GM06990 (cell line): ENCODE measurements around the gene IMPG2.
A peak's percentile ranks its signal among the peaks of the same experiment; 100 is the strongest.
"Not testable (repeated sequence)": the region's sequence is repeated elsewhere in the genome, so short reads cannot be mapped to it uniquely, and the experiment has no call there.

Experiments
- DNase-seq: peaks from one replicate; pipeline ENCODE4 v3.0.0-alpha.2; 2011; ENCODE audit not compliant: insufficient read length; ENCODE audit errors: extremely low read depth
- H3K27me3 ChIP-seq: replicated peaks from 2 replicates; pipeline ENCODE4 v1.6.0; 2011; ENCODE audit warnings: low read length; ENCODE audit not compliant: control insufficient read depth, insufficient read depth
- H3K36me3 ChIP-seq: 2 replicates; pipeline ENCODE4 v1.5.1; 2011; ENCODE audit warnings: low read length; ENCODE audit not compliant: control insufficient read depth, insufficient read depth
- H3K4me3 ChIP-seq: replicated peaks from 2 replicates; pipeline ENCODE4 v1.5.1; 2011; ENCODE audit warnings: low read depth, mild to moderate bottlenecking, control low read depth, low read length
- CTCF ChIP-seq: IDR thresholded peaks from 2 replicates; pipeline ENCODE4 v1.5.1; 2011; ENCODE audit warnings: low read length, control low read depth, mild to moderate bottlenecking, inconsistent platforms; ENCODE audit not compliant: insufficient read depth, poor library complexity, severe bottlenecking

Gene IMPG2

GRCh38 chr3:101310978-101311375, 9.4 kb downstream of the IMPG2 start:
- DNase-seq, result no peak
- TF ChIP-seq CTCF, result no peak
- H3K36me3 ChIP-seq, result no peaks in the 10 kb centered on the region
- H3K4me3 ChIP-seq, result no peak overlapping the region
- no peaks in the 10 kb centered on the region for H3K27me3 ChIP-seq

GRCh38 chr3:101308147-101308772, 12.1 kb downstream of the IMPG2 start:
- DNase-seq, result peak; percentile 3

GRCh38 chr3:101303836-101304235, 16.5 kb downstream of the IMPG2 start:
- no peak for DNase-seq
- H3K27me3 ChIP-seq, result no peaks in the 10 kb centered on the region

More at GRCh38 chr3:101308147-101308772, 12.1 kb downstream of the IMPG2 start:
- H3K4me3 ChIP-seq, H3K27me3 ChIP-seq, H3K36me3 ChIP-seq: not testable (repeated sequence)

GRCh38 chr3:101303089-101303731, 17.2 kb downstream of the IMPG2 start:
- DNase-seq, result peak; percentile 40
- no peaks in the 10 kb centered on the region for H3K27me3 ChIP-seq
- TF ChIP-seq CTCF, result no peak
- H3K4me3 ChIP-seq, result peak overlapping the region; percentile 20; the same call in 1 of the 2 replicates
- no peaks in the 10 kb centered on the region for H3K36me3 ChIP-seq

More at GRCh38 chr3:101303836-101304235, 16.5 kb downstream of the IMPG2 start:
- TF ChIP-seq CTCF, result no peak
- no peaks in the 10 kb centered on the region for H3K36me3 ChIP-seq
- no peak overlapping the region for H3K4me3 ChIP-seq

GRCh38 chr3:101300073-101300472, 20.3 kb downstream of the IMPG2 start:
- H3K27me3 ChIP-seq, result no peaks in the 10 kb centered on the region
- DNase-seq, result no peak
- H3K4me3 ChIP-seq, result no peak overlapping the region
- no peaks in the 10 kb centered on the region for H3K36me3 ChIP-seq
- TF ChIP-seq CTCF, result no peak

- no peaks in the 10 kb centered on the region for H3K36me3 ChIP-seq
- H3K27me3 ChIP-seq, result no peaks in the 10 kb centered on the region
- DNase-seq, result no peak
- H3K4me3 ChIP-seq, result no peak overlapping the region
- no peak for TF ChIP-seq CTCF
Measured at GRCh38 chr3:101292027-101292426, 28.3 kb downstream of the IMPG2 start.
